ENCODE results near the gene CARD9. TPM values are rescaled to one million over a fixed set of nuclear protein-coding genes. Genes with fewer than 3 reads are reported as not detected.

The CARD9 gene
- total and polyA plus RNA-seq, 2 of the 8 experiments (the other 6 are each of a cell fraction or from before 2014, with no cell fraction given) = 0.15 to 1.1 TPM

- TF ChIP-seq CHD7 (IDR thresholded peaks at IDR 0.05; ENCODE audit: insufficient replicate concordance, low read length) = no peak
Measured at GRCh38 chr9:136365775-136366222, 7.7 kb downstream of the CARD9 start (continued).
